ENCODE data around the gene ZBTB7C.

DNA sequence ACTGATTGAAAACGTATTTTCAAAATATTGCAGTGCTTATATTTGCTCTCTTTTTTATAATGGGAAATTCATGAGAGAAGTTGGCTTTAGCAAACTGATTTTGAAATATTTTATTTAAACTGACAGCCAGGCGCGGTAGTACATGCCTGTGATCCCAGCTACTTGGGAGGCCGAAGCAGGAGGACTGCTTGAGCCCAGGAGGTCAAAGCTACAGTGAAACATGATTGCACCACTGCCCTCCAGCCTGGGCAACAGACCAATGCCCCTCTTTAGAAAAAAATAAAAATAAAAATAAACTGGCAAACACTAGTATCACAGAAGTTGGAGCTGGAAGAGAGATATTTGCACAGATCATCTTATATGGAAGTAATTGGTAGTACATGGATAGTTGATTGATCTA, 20.7 kb downstream of the ZBTB7C start:
- TF ChIP-seq, protein P1, sequence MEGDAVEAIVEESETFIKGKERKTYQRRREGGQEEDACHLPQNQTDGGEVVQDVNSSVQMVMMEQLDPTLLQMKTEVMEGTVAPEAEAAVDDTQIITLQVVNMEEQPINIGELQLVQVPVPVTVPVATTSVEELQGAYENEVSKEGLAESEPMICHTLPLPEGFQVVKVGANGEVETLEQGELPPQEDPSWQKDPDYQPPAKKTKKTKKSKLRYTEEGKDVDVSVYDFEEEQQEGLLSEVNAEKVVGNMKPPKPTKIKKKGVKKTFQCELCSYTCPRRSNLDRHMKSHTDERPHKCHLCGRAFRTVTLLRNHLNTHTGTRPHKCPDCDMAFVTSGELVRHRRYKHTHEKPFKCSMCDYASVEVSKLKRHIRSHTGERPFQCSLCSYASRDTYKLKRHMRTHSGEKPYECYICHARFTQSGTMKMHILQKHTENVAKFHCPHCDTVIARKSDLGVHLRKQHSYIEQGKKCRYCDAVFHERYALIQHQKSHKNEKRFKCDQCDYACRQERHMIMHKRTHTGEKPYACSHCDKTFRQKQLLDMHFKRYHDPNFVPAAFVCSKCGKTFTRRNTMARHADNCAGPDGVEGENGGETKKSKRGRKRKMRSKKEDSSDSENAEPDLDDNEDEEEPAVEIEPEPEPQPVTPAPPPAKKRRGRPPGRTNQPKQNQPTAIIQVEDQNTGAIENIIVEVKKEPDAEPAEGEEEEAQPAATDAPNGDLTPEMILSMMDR (IDR thresholded peaks at IDR 0.05), result no peak
- no peak for TF ChIP-seq POLR2A (IDR thresholded peaks at IDR 0.05)

All from esophagus squamous epithelium (tissue), 4 donors.